GM12878 (cell line): ENCODE measurements around the gene TNP1. TPM values are rescaled to one million over a fixed set of nuclear protein-coding genes. Genes with fewer than 3 reads are reported as not detected.

Experiments used
- ATAC-seq: fragments of 200-7000 bp; cut with Tn5 transposase; 3 replicates; pipeline ENCODE4 v1.9.1; 2020; ENCODE audit warnings: mild to moderate bottlenecking, moderate library complexity
- BruUV-seq: library from RNA; stranded (reverse); fragments of 400-500 nt; replicated peaks from 2 replicates; lab custom pipeline; 2021; lab: Mats Ljungman, UMichigan
- CTCF ChIA-PET: fragments of 300-600 bp; sonication (Branson Sonifier 250); formaldehyde crosslinking; extraction: SDS; loops from one replicate; lab custom pipeline; 2021; ENCODE audit warnings: inconsistent platforms; lab: Yijun Ruan, JAX
- POLR2A ChIA-PET: fragments of 350-600 bp; formaldehyde crosslinking; extraction: SDS; loops from one replicate; lab custom pipeline; 2021; ENCODE audit warnings: inconsistent platforms; lab: Charles Lee
- RAD21 ChIA-PET: fragments of 300-600 bp; sonication (Branson Sonifier 250); formaldehyde crosslinking; loops from one replicate; lab custom pipeline; 2023; ENCODE audit warnings: antibody characterized with exemption; ENCODE audit not compliant: unreplicated experiment; lab: Charles Lee
- SMC1A ChIA-PET: fragments of 300-600 bp; sonication (Branson Sonifier 250); formaldehyde crosslinking; loops from one replicate; lab custom pipeline; 2023; ENCODE audit not compliant: unreplicated experiment, uncharacterized antibody; lab: Charles Lee
- DNase-seq: peaks from one replicate; pipeline ENCODE4 v3.0.0-alpha.2; 2011; ENCODE audit warnings: low read depth, low spot score
- FAIRE-seq: peaks from 3 replicates; lab custom pipeline; 2011; peaks lifted over from hg19 to GRCh38; lab: Jason Lieb, UNC
- H2AFZ ChIP-seq: 2 replicates; pipeline ENCODE4 v1.6.0; 2011; ENCODE audit warnings: low read depth, low read length, control low read depth; ENCODE audit not compliant: control insufficient read depth
- H3K27ac ChIP-seq: 2 replicates; pipeline ENCODE4 v1.5.1; 2011; ENCODE audit warnings: control low read depth; ENCODE audit not compliant: control insufficient read depth, insufficient read depth
- H3K27me3 ChIP-seq, 2 experiments: replicated peaks in 1 of 2; 2 replicates each; pipeline versions ENCODE4 v1.6.0 to v1.6.1; 2011; ENCODE audit warnings: low read length in 1 of 2; ENCODE audit not compliant: control insufficient read depth in 2 of 2, insufficient read depth in 2 of 2
- H3K36me3 ChIP-seq, 2 experiments: 2 replicates each; pipeline ENCODE4 v1.5.1; 2011; ENCODE audit warnings: low read length in 1 of 2; ENCODE audit not compliant: control insufficient read depth in 2 of 2, insufficient read depth in 2 of 2
- H3K4me1 ChIP-seq: 2 replicates; pipeline ENCODE4 v1.6.1; 2011; ENCODE audit warnings: mild to moderate bottlenecking, low read length, moderate library complexity, mixed read lengths; ENCODE audit not compliant: control insufficient read depth, insufficient read depth
- H3K4me2 ChIP-seq: 2 replicates; pipeline ENCODE4 v1.6.0; 2011; ENCODE audit warnings: control low read depth; ENCODE audit not compliant: control insufficient read depth, insufficient read depth
- H3K4me3 ChIP-seq: fragments of 200-600 bp; sonication (generic); 2 replicates; pipeline ENCODE4 v1.5.1; 2016
- H3K79me2 ChIP-seq: 2 replicates; pipeline ENCODE4 v1.6.0; 2011; ENCODE audit warnings: low read length; ENCODE audit not compliant: control insufficient read depth, insufficient read depth
- H3K9ac ChIP-seq: 2 replicates; pipeline ENCODE4 v1.8.0; 2011; ENCODE audit warnings: low read length, control low read depth, mixed read lengths; ENCODE audit not compliant: control insufficient read depth, insufficient read depth
- H3K9me3 ChIP-seq: replicated peaks from 3 replicates; pipeline ENCODE4 v1.5.1; 2011; ENCODE audit warnings: mild to moderate bottlenecking, low read length; ENCODE audit not compliant: control insufficient read depth, insufficient read depth
- H4K20me1 ChIP-seq: 2 replicates; pipeline ENCODE4 v1.6.0; 2011; ENCODE audit not compliant: control insufficient read depth, insufficient read depth
- CEBPZ ChIP-seq: fragments of 150-350 bp; IDR thresholded peaks from 2 replicates; pipeline ENCODE4 v1.6.1; 2016; ENCODE audit warnings: low read depth, low read length
- ETV6 ChIP-seq, 2 experiments: fragments of 450-650 bp in 1 of 2; IDR thresholded peaks in 1 of 2; conservative IDR thresholded peaks in 1 of 2; 2 replicates each; pipeline ENCODE4 v1.6.1; 2014; ENCODE audit warnings: antibody characterized with exemption in 1 of 2, borderline replicate concordance in 1 of 2, low read depth in 1 of 2, mild to moderate bottlenecking in 1 of 2, moderate library complexity in 1 of 2
- HDAC2 ChIP-seq: fragments of 200-600 bp; sonication (generic); IDR thresholded peaks from 2 replicates; pipeline ENCODE4 v1.6.1; 2017
- HSF1 ChIP-seq: fragments of 150-350 bp; IDR thresholded peaks from 2 replicates; pipeline ENCODE4 v1.6.1; 2014; ENCODE audit warnings: mild to moderate bottlenecking, low read depth, low read length
- IKZF2 ChIP-seq, 2 experiments: fragments of 450-650 bp; IDR thresholded peaks; 2 replicates each; pipeline ENCODE4 v1.6.1; 2017; ENCODE audit warnings: mild to moderate bottlenecking in 2 of 2, moderate library complexity in 2 of 2
- IRF3 ChIP-seq: fragments of 450-650 bp; IDR thresholded peaks from 2 replicates; pipeline ENCODE4 v1.6.1; 2014; ENCODE audit warnings: mild to moderate bottlenecking
- TCF12 ChIP-seq: IDR thresholded peaks from 2 replicates; pipeline ENCODE4 v1.6.1; 2011; ENCODE audit warnings: low read depth, mild to moderate bottlenecking, low read length
- WGBS: methylation state at CpG from one replicate; pipeline ENCODE4 v1.1.6; 2016; ENCODE audit warnings: low lambda C conversion rate; ENCODE audit not compliant: insufficient replicate concordance, insufficient coverage; ENCODE audit errors: missing lambda C conversion rate; 5-methylcytosine and 5-hydroxymethylcytosine counted together
- in situ Hi-C: fragments of 300-500 bp; cut with MboI; formaldehyde crosslinking; loops from 9 replicates; pipeline ENCODE4 v1.14.3; 2018; ENCODE audit warnings: mixed read lengths
- intact Hi-C: fragments of 100-400 bp; cut with micrococcal nuclease; formaldehyde crosslinking; loops from one replicate; pipeline ENCODE4 v1.14.2; 2022; ENCODE audit not compliant: unreplicated experiment
- polyA plus RNA-seq, 11 experiments: library from polyadenylated mRNA; depleted of rRNA in 4 of 11; unstranded in 6 of 11; stranded (reverse) in 5 of 11; fragments of >200 nt; fragmentation: Nextera tagmentation in 4 of 11; fragmentation: Illumina TruSeq in 1 of 11; extraction: Ambion mirVana in 4 of 11; extraction: Trizol in 1 of 11; gene quantifications; 1 replicate in 1 of 11; 2 replicates in 10 of 11; pipeline versions ENCODE4 v1.2.1 to v1.2.3, GENCODE V29; 2011 to 2016; ENCODE audit warnings: inconsistent platforms in 2 of 11, missing spikeins in 2 of 11, low read depth in 1 of 11
- total RNA-seq, 4 experiments: library from RNA; depleted of rRNA in 3 of 4; stranded (reverse); fragments of >200 nt in 3 of 4; fragmentation: Illumina TruSeq in 1 of 4; extraction: Trizol in 1 of 4; gene quantifications; 2 replicates each; pipeline versions ENCODE4 v1.2.1 to v1.2.3, GENCODE V29; 2013 to 2021
- TF ChIP-seq, protein P1 (sequence below): fragments of 450-650 bp; IDR thresholded peaks from 2 replicates; pipeline ENCODE4 v1.6.1; 2017; ENCODE audit warnings: mild to moderate bottlenecking
- TF ChIP-seq, protein P2 (sequence below): fragments of 450-650 bp; IDR thresholded peaks from 2 replicates; pipeline ENCODE4 v1.6.1; 2017; ENCODE audit warnings: low read depth, mild to moderate bottlenecking, moderate library complexity
- TF ChIP-seq, protein P3 (sequence below): fragments of 450-650 bp; formaldehyde crosslinking; IDR thresholded peaks from 2 replicates; pipeline ENCODE4 v1.5.0; 2022; ENCODE audit warnings: mild to moderate bottlenecking, missing genetic modification characterization

TNP1 gene
- total and polyA plus RNA-seq, 10 of the 15 experiments (the other 5 are each of a cell fraction or from before 2014, with no cell fraction given): not detected

GRCh38 chr2:216855605-216856004, 4.3 kb downstream of the TNP1 start:
- DNase-seq (no peak), ATAC-seq (no peak), FAIRE-seq (no peak)
- no peaks in the 10 kb centered on the region for H3K27me3 ChIP-seq
- no peak overlapping the region for H3K4me2 ChIP-seq
- H3K4me3 ChIP-seq: no peak overlapping the region
- no peaks in the 10 kb centered on the region for H3K36me3 ChIP-seq
- H3K9ac ChIP-seq: no peak overlapping the region
- no peaks in the 10 kb centered on the region for H4K20me1 ChIP-seq
- WGBS: 8% methylated on average over 3 of the region's 3 CpGs
- POLR2A ChIA-PET: no interaction called here
- intact Hi-C loops (no loop called here), in situ Hi-C loops (no loop called here)
- no peaks in the 10 kb centered on the region for H3K4me1 ChIP-seq
- H3K79me2 ChIP-seq: no peaks in the 10 kb centered on the region
- H3K9me3 ChIP-seq: no peaks in the 10 kb centered on the region
- SMC1A ChIA-PET: no interaction called here
- BruUV-seq: no TSS peak
- H3K27ac ChIP-seq: no peak overlapping the region
- no peak overlapping the region for H2AFZ ChIP-seq
- CTCF ChIA-PET: no interaction called here
- RAD21 ChIA-PET: no interaction called here
- no peak for TF ChIP-seq IKZF2 (IDR thresholded peaks at IDR 0.05)
- TF ChIP-seq, protein P1, sequence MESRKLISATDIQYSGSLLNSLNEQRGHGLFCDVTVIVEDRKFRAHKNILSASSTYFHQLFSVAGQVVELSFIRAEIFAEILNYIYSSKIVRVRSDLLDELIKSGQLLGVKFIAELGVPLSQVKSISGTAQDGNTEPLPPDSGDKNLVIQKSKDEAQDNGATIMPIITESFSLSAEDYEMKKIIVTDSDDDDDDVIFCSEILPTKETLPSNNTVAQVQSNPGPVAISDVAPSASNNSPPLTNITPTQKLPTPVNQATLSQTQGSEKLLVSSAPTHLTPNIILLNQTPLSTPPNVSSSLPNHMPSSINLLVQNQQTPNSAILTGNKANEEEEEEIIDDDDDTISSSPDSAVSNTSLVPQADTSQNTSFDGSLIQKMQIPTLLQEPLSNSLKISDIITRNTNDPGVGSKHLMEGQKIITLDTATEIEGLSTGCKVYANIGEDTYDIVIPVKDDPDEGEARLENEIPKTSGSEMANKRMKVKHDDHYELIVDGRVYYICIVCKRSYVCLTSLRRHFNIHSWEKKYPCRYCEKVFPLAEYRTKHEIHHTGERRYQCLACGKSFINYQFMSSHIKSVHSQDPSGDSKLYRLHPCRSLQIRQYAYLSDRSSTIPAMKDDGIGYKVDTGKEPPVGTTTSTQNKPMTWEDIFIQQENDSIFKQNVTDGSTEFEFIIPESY: no peak
- no peak for TF ChIP-seq CEBPZ
- TF ChIP-seq, protein P2, sequence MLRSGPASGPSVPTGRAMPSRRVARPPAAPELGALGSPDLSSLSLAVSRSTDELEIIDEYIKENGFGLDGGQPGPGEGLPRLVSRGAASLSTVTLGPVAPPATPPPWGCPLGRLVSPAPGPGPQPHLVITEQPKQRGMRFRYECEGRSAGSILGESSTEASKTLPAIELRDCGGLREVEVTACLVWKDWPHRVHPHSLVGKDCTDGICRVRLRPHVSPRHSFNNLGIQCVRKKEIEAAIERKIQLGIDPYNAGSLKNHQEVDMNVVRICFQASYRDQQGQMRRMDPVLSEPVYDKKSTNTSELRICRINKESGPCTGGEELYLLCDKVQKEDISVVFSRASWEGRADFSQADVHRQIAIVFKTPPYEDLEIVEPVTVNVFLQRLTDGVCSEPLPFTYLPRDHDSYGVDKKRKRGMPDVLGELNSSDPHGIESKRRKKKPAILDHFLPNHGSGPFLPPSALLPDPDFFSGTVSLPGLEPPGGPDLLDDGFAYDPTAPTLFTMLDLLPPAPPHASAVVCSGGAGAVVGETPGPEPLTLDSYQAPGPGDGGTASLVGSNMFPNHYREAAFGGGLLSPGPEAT: no peak
- no peak for TF ChIP-seq ETV6 (conservative IDR thresholded peaks at IDR 0.05 in 1 of 2, IDR thresholded peaks at IDR 0.05 in 1 of 2; ENCODE audit: borderline replicate concordance in 1 of 2, low read depth in 1 of 2)
- no peak for TF ChIP-seq HDAC2
- no peak for TF ChIP-seq HSF1
- TF ChIP-seq IRF3: no peak
- no peak for TF ChIP-seq TCF12
- TF ChIP-seq, protein P3, sequence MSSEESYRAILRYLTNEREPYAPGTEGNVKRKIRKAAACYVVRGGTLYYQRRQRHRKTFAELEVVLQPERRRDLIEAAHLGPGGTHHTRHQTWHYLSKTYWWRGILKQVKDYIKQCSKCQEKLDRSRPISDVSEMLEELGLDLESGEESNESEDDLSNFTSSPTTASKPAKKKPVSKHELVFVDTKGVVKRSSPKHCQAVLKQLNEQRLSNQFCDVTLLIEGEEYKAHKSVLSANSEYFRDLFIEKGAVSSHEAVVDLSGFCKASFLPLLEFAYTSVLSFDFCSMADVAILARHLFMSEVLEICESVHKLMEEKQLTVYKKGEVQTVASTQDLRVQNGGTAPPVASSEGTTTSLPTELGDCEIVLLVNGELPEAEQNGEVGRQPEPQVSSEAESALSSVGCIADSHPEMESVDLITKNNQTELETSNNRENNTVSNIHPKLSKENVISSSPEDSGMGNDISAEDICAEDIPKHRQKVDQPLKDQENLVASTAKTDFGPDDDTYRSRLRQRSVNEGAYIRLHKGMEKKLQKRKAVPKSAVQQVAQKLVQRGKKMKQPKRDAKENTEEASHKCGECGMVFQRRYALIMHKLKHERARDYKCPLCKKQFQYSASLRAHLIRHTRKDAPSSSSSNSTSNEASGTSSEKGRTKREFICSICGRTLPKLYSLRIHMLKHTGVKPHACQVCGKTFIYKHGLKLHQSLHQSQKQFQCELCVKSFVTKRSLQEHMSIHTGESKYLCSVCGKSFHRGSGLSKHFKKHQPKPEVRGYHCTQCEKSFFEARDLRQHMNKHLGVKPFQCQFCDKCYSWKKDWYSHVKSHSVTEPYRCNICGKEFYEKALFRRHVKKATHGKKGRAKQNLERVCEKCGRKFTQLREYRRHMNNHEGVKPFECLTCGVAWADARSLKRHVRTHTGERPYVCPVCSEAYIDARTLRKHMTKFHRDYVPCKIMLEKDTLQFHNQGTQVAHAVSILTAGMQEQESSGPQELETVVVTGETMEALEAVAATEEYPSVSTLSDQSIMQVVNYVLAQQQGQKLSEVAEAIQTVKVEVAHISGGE: no peak
